Measurements from ENCODE around the gene CABYR.

Gene CABYR

DNA sequence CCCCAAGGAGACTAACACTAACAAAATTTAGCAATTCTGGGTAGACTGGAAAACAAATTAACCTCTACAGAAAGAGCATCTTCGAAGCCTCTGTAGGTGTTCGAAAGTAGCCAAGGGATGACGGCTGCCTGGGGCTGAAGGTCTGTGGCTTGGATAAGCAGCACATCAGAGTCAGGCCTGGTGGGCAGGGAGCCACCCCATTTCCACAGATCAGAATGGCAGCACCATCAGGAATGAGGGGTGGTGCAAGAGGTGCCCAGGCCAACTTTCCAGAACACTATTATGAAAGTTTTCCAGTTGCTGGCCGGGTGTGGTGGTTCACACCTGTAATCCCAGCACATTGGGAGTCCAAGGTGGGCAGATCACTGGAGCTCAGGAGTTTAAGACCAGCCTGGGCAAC is 57.9 kb downstream of the CABYR start:
- DNase-seq = no peak

DNA sequence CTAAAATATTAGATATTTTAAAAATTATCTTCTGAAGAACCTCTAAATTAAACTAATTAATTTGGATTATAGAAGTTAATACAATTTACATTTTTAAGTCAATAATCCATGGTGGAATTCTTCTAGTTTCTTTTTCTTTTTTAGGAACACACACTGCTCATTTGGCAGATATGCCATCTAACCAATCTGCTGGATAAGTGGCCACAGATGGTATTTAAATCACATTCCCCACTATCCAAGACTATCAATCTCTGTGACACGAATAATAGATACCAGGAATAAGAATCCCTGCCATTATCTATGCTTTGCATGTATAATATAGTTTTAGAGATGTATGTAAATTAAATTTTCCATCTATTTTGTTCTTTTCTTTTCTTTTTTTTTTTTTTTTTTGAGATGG is 58.5 kb downstream of the CABYR start:
- no peak for DNase-seq

DNA sequence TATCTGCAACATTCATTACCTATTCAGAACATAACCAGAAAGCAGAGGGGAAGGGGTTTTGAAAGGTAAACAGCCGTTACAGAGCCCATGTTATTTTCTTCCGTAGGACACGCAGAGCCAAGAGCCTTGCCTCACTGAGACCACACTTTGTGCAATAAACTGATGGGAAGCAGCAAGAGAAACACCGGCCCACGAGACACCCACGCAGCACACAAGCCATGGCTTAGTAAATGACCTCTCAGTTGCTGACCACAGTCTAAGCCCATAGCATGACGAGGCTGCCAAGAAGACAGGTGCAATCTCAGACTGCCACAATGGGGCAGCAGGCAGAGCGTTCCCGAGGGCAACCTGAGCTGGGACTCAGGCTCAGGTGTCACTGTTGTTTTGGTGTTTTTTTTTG is 59.6 kb downstream of the CABYR start:
- no peak for DNase-seq

DNA sequence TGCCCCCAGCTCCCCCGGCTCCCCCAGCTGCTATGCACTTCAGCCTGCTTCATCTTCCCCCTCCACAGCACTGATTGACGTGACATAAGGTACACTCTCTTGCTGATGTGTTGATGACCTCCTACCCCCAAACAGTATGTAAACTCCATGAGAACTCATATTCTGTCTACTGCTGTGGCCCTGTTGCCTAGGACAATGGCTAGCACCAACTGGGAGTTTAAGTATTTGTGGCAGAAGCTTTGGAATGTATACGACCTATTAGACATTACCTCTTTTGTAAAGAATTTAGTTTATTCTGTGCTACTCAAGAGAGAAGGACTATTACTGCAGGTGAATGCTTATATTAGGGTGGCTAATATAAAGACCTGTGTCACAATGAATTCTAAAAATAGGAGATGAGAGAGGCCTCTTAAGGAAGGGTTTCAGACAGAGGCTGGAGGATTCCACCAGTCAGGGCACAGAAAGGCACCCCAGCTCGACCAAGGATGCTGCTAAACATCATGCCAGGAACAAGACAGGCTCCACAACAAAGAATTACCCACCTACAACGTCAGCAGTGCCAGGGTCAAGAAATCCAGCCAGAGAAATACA is 60.6 kb downstream of the CABYR start:
- no peak for DNase-seq

- DNase-seq = no peak
Measured at GRCh38 chr18:24200494-24201290, 61.8 kb downstream of the CABYR start.

- DNase-seq = no peak
Measured at GRCh38 chr18:24201699-24202687, 63.1 kb downstream of the CABYR start.

DNA sequence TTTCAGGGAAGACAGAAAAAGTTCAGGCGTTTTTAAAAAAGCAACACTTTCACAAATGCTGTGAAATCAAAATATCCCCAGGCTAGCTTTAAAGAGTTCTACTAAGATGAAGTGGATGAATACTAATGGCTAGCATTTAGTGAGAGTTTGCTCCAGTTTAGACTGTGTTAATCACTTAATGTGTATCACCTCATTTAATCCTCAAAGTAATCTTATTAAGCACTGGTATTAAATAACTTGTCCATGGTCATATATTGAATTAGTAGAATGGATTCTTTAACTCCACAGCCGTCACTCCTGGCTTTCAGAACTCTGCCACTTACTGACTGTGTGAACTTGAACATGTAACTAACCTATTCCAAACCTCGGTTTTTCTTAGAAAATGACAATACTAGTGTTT is 66.0 kb downstream of the CABYR start:
- DNase-seq = no peak

- DNase-seq = no peak
Measured at GRCh38 chr18:24208270-24209035, 69.6 kb downstream of the CABYR start.

DNA sequence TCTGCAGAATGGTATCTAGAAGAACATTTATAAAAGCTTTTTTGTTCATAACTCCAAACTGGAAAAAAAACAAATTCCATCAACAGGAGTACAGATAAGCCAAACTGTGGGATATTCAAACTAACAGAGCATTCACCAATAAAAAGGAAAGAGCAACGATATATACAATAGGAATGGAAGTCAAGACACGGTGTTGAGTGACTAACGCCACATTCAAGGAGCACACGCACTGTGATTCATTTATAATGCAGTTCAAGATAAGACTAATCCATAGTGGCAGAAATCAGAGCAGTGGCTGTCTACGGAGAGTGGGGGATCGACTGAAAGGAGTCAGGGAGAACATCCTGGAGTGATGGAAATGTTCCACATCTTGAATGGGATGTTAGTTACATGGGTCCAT is 70.7 kb downstream of the CABYR start:
- no peak for DNase-seq
